Activated T-cell treated with anti-CD3 and anti-CD28 coated beads for 48 hours (primary cell): ENCODE measurements around the gene GNB1.
A peak's percentile ranks its signal among the peaks of the same experiment; 100 is the strongest.

Source experiments
- DNase-seq: peaks from one replicate; pipeline ENCODE4 v3.0.0-alpha.2; 2020; ENCODE audit warnings: low read depth

The GNB1 gene

GRCh38 chr1:1781526-1781903 is 109.4 kb downstream of the GNB1 start:
- no peak for DNase-seq

- no peak for DNase-seq
Measured at GRCh38 chr1:1780598-1781525, 110.0 kb downstream of the GNB1 start.

GRCh38 chr1:1779691-1780597 is 110.9 kb downstream of the GNB1 start:
- peak; percentile 46 for DNase-seq

- DNase-seq, result no peak
Measured at GRCh38 chr1:1779320-1779675, 111.6 kb downstream of the GNB1 start.

GRCh38 chr1:1778663-1779319 is 112.1 kb downstream of the GNB1 start:
- DNase-seq, result peak; percentile 71

GRCh38 chr1:1777950-1778662 is 112.8 kb downstream of the GNB1 start, which contains the start of gene NADK:
TSS of gene NADK (minus strand) at chr1:1778470. CDS start at chr1:1765406, 13,064 bp downstream.
- DNase-seq, result peak; percentile 80

- DNase-seq, result no peak
Measured at GRCh38 chr1:1777583-1777899, 113.3 kb downstream of the GNB1 start.

- DNase-seq, result no peak
Measured at GRCh38 chr1:1776672-1777582, 114.0 kb downstream of the GNB1 start.

GRCh38 chr1:1775327-1776226 is 115.3 kb downstream of the GNB1 start:
- no peak for DNase-seq

- DNase-seq, result no peak
Measured at GRCh38 chr1:1773874-1774273, 117.0 kb downstream of the GNB1 start.

- DNase-seq, result no peak
Measured at GRCh38 chr1:1771096-1771495, 119.8 kb downstream of the GNB1 start.

- DNase-seq, result no peak
Measured at GRCh38 chr1:1770102-1770501, 120.8 kb downstream of the GNB1 start.

GRCh38 chr1:1768249-1768992 is 122.5 kb downstream of the GNB1 start:
- no peak for DNase-seq

GRCh38 chr1:1764876-1765470 is 125.9 kb downstream of the GNB1 start:
- no peak for DNase-seq

- DNase-seq, result no peak
Measured at GRCh38 chr1:1763657-1764621, 126.9 kb downstream of the GNB1 start.

- DNase-seq, result no peak
Measured at GRCh38 chr1:1761504-1762376, 129.1 kb downstream of the GNB1 start.
